Measurements from ENCODE around the gene XPNPEP2.
A peak's percentile ranks its signal among the peaks of the same experiment; 100 is the strongest.

XPNPEP2 gene

GRCh38 chrX:129747533-129747932 lies 8.8 kb downstream of the XPNPEP2 start:
- Histone ChIP-seq H2AFZ (ENCODE audit: low read depth, low read length) (no peak overlapping the region), H4K20me1 (ENCODE audit: insufficient read depth, low read length) (no peaks in the 10 kb centered on the region), H3K36me3 (ENCODE audit: insufficient read depth, low read length) (no peaks in the 10 kb centered on the region), H3K27ac (ENCODE audit: low read length) (peak overlapping the region; percentile 97), H3K4me2 (ENCODE audit: insufficient read depth, low read length) (no peak overlapping the region), H3K9me3 (ENCODE audit: insufficient read depth, low read length, severe bottlenecking) (no peaks in the 10 kb centered on the region), H3K4me3 (ENCODE audit: low read depth in 1 of 2, low read length in 2 of 2) (no peak overlapping the region), H3K9ac (ENCODE audit: low read depth, low read length) (peak overlapping the region; percentile 64; the same call in 1 of the 2 replicates), H3K79me2 (ENCODE audit: insufficient read depth, low read length) (peaks cover 11% of the 10 kb centered on the region), H3K4me1 (ENCODE audit: insufficient read depth, low read length) (peaks cover 53% of the 10 kb centered on the region), H3K27me3 (ENCODE audit: insufficient read depth, low read length, poor library complexity) (no peaks in the 10 kb centered on the region)
- no peak for DNase-seq
- ATAC-seq (ENCODE audit: insufficient read depth, low read depth), result no peak
- no peak for TF ChIP-seq EZH2 (IDR thresholded peaks at IDR 0.05; ENCODE audit: borderline replicate concordance, low read depth, low read length, severe bottlenecking)

GRCh38 chrX:129748305-129748704 lies 9.5 kb downstream of the XPNPEP2 start:
- DNase-seq, result no peak
- TF ChIP-seq, protein P1, sequence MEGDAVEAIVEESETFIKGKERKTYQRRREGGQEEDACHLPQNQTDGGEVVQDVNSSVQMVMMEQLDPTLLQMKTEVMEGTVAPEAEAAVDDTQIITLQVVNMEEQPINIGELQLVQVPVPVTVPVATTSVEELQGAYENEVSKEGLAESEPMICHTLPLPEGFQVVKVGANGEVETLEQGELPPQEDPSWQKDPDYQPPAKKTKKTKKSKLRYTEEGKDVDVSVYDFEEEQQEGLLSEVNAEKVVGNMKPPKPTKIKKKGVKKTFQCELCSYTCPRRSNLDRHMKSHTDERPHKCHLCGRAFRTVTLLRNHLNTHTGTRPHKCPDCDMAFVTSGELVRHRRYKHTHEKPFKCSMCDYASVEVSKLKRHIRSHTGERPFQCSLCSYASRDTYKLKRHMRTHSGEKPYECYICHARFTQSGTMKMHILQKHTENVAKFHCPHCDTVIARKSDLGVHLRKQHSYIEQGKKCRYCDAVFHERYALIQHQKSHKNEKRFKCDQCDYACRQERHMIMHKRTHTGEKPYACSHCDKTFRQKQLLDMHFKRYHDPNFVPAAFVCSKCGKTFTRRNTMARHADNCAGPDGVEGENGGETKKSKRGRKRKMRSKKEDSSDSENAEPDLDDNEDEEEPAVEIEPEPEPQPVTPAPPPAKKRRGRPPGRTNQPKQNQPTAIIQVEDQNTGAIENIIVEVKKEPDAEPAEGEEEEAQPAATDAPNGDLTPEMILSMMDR (IDR thresholded peaks at IDR 0.05; ENCODE audit: borderline replicate concordance, extremely low read depth, low read length, poor library complexity, severe bottlenecking), result no peak
- no peak for TF ChIP-seq EZH2 (IDR thresholded peaks at IDR 0.05; ENCODE audit: borderline replicate concordance, low read depth, low read length, severe bottlenecking)
- Histone ChIP-seq H3K27ac (ENCODE audit: low read length) (peak overlapping the region; percentile 97), H3K9me3 (ENCODE audit: insufficient read depth, low read length, severe bottlenecking) (no peaks in the 10 kb centered on the region), H3K4me1 (ENCODE audit: insufficient read depth, low read length) (peaks cover 45% of the 10 kb centered on the region), H2AFZ (ENCODE audit: low read depth, low read length) (no peak overlapping the region), H3K79me2 (ENCODE audit: insufficient read depth, low read length) (peaks cover 11% of the 10 kb centered on the region), H3K4me3 (ENCODE audit: low read depth in 1 of 2, low read length in 2 of 2) (no peak overlapping the region), H3K36me3 (ENCODE audit: insufficient read depth, low read length) (no peaks in the 10 kb centered on the region), H3K27me3 (ENCODE audit: insufficient read depth, low read length, poor library complexity) (no peaks in the 10 kb centered on the region), H4K20me1 (ENCODE audit: insufficient read depth, low read length) (no peaks in the 10 kb centered on the region), H3K9ac (ENCODE audit: low read depth, low read length) (no peak overlapping the region), H3K4me2 (ENCODE audit: insufficient read depth, low read length) (no peak overlapping the region)
- no peak for ATAC-seq (ENCODE audit: insufficient read depth, low read depth)

DNA sequence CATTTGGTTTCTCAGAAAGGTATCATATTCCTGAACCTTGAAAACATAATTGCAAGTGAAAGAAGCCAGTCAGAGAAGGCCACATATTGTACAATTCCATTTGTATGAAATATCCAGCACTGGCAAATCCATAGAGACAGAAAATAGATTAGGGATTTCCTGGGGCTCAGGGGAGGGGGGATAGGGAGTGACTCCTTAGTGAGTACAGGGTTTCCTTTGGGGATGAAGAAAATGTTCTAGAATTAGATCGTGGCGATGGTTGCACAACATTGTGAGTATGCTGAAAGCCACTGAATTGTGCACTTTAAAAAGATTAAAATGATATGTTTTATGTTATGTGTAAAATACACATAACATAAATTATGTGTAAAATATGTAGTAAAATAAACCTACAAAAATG lies 10.3 kb downstream of the XPNPEP2 start:
- H2AFZ ChIP-seq (ENCODE audit: low read depth, low read length), result no peak overlapping the region

DNA sequence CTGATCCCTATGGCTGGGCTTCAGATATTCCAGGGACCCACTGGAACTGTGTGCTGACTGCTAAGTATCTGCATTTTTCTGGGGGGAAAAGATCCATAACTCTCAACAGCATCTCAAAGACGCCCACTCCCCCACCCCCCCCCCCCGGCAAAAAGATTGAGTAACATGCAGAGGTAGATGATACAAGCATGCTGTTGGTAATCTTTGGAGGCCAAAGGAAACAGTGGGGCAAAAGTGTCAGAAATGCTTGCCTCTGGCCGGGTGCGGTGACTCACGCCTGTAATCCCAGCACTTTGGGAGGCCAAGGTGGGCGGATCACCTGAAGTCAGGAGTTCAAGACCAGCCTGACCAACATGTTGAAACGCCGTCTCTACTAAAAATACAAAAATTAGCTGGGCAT lies 12.2 kb downstream of the XPNPEP2 start:
- DNase-seq (no peak), ATAC-seq (ENCODE audit: insufficient read depth, low read depth) (no peak)
- Histone ChIP-seq H3K36me3 (ENCODE audit: insufficient read depth, low read length) (no peaks in the 10 kb centered on the region), H2AFZ (ENCODE audit: low read depth, low read length) (no peak overlapping the region), H3K9ac (ENCODE audit: low read depth, low read length) (no peak overlapping the region), H3K4me2 (ENCODE audit: insufficient read depth, low read length) (no peak overlapping the region), H3K9me3 (ENCODE audit: insufficient read depth, low read length, severe bottlenecking) (no peaks in the 10 kb centered on the region), H3K27me3 (ENCODE audit: insufficient read depth, low read length, poor library complexity) (no peaks in the 10 kb centered on the region), H3K4me3 (ENCODE audit: low read depth in 1 of 2, low read length in 2 of 2) (no peak overlapping the region), H3K4me1 (ENCODE audit: insufficient read depth, low read length) (peaks cover 43% of the 10 kb centered on the region), H4K20me1 (ENCODE audit: insufficient read depth, low read length) (no peaks in the 10 kb centered on the region), H3K27ac (ENCODE audit: low read length) (peak overlapping the region; percentile 76), H3K79me2 (ENCODE audit: insufficient read depth, low read length) (peaks cover 11% of the 10 kb centered on the region)
- TF ChIP-seq, protein P1 (IDR thresholded peaks at IDR 0.05; ENCODE audit: borderline replicate concordance, extremely low read depth, low read length, poor library complexity, severe bottlenecking), result no peak
- no peak for TF ChIP-seq EZH2 (IDR thresholded peaks at IDR 0.05; ENCODE audit: borderline replicate concordance, low read depth, low read length, severe bottlenecking)

More for the DNA sequence above, 10.3 kb downstream of the XPNPEP2 start:
- DNase-seq, result no peak
- Histone ChIP-seq H3K4me3 (ENCODE audit: low read depth in 1 of 2, low read length in 2 of 2) (no peak overlapping the region), H3K79me2 (ENCODE audit: insufficient read depth, low read length) (peaks cover 11% of the 10 kb centered on the region), H4K20me1 (ENCODE audit: insufficient read depth, low read length) (no peaks in the 10 kb centered on the region), H3K36me3 (ENCODE audit: insufficient read depth, low read length) (no peaks in the 10 kb centered on the region), H3K4me1 (ENCODE audit: insufficient read depth, low read length) (peaks cover 43% of the 10 kb centered on the region), H3K9me3 (ENCODE audit: insufficient read depth, low read length, severe bottlenecking) (no peaks in the 10 kb centered on the region), H3K4me2 (ENCODE audit: insufficient read depth, low read length) (no peak overlapping the region), H3K27me3 (ENCODE audit: insufficient read depth, low read length, poor library complexity) (no peaks in the 10 kb centered on the region), H3K27ac (ENCODE audit: low read length) (no peak overlapping the region; the same call in 1 of the 2 replicates), H3K9ac (ENCODE audit: low read depth, low read length) (no peak overlapping the region)
- ATAC-seq (ENCODE audit: insufficient read depth, low read depth), result no peak
- TF ChIP-seq EZH2 (IDR thresholded peaks at IDR 0.05; ENCODE audit: borderline replicate concordance, low read depth, low read length, severe bottlenecking), result no peak
- TF ChIP-seq, protein P1 (IDR thresholded peaks at IDR 0.05; ENCODE audit: borderline replicate concordance, extremely low read depth, low read length, poor library complexity, severe bottlenecking), result no peak

Measured in DND-41 (cell line).